HEK293 (cell line): ENCODE measurements around the gene SHROOM3.

Experiments
- CTCF ChIA-PET: fragments of 350-600 bp; formaldehyde crosslinking; extraction: SDS; loops from one replicate; lab custom pipeline; 2021; ENCODE audit warnings: antibody characterized with exemption; lab: Yijun Ruan, JAX
- POLR2A ChIA-PET: fragments of 300-600 bp; formaldehyde crosslinking; extraction: SDS; loops from one replicate; lab custom pipeline; 2020; ENCODE audit warnings: antibody characterized with exemption, inconsistent platforms; lab: Yijun Ruan, JAX
- H3K27ac ChIP-seq: fragments of 200-500 bp; sonication (Bioruptor generic); 2 replicates; pipeline ENCODE4 v1.5.1; 2014; ENCODE audit warnings: low read depth, low read length, control low read depth, inconsistent platforms; ENCODE audit errors: extremely low read depth
- H3K36me3 ChIP-seq, 2 experiments: fragments of 200-500 bp in 1 of 2; sonication (Bioruptor generic) in 1 of 2; 1 replicate in 1 of 2; 2 replicates in 1 of 2; pipeline ENCODE4 v1.5.1; 2014 to 2017; ENCODE audit warnings: inconsistent platforms in 2 of 2, low read length in 2 of 2; ENCODE audit not compliant: control insufficient read depth in 2 of 2, insufficient read depth in 1 of 2
- H3K4me1 ChIP-seq: fragments of 200-500 bp; sonication (Bioruptor generic); 2 replicates; pipeline ENCODE4 v1.5.1; 2014; ENCODE audit warnings: mild to moderate bottlenecking, low read length, inconsistent platforms; ENCODE audit not compliant: control insufficient read depth, insufficient read depth
- H3K4me3 ChIP-seq: 2 replicates; pipeline ENCODE4 v1.5.1; 2011; ENCODE audit warnings: low read depth, mild to moderate bottlenecking, control low read depth, low read length, moderate library complexity
- H3K9me3 ChIP-seq: fragments of 200-500 bp; sonication (Bioruptor generic); 2 replicates; pipeline ENCODE4 v1.5.1; 2014; ENCODE audit warnings: low read depth, low read length, inconsistent platforms; ENCODE audit not compliant: control insufficient read depth, insufficient read depth
- OSR2 ChIP-seq: fragments of 450-650 bp; formaldehyde crosslinking; IDR thresholded peaks from 2 replicates; pipeline ENCODE4 v1.5.1; 2016; ENCODE audit warnings: missing biosample characterization, missing genetic modification characterization
- PRDM1 ChIP-seq: fragments of 450-650 bp; formaldehyde crosslinking; IDR thresholded peaks from 2 replicates; pipeline ENCODE4; 2016; ENCODE audit warnings: missing biosample characterization, missing genetic modification characterization
- WT1 ChIP-seq: fragments of 450-650 bp; formaldehyde crosslinking; IDR thresholded peaks from 2 replicates; pipeline ENCODE4 v1.5.1; 2016; ENCODE audit warnings: missing biosample characterization, missing genetic modification characterization
- ZBTB10 ChIP-seq: fragments of 450-650 bp; formaldehyde crosslinking; IDR thresholded peaks from 2 replicates; pipeline ENCODE4 v1.5.1; 2016; ENCODE audit warnings: missing biosample characterization, missing genetic modification characterization
- ZBTB44 ChIP-seq: fragments of 450-650 bp; IDR thresholded peaks from 2 replicates; pipeline ENCODE4 v1.5.1; 2018; ENCODE audit warnings: missing biosample characterization, mild to moderate bottlenecking, missing genetic modification characterization
- ZNF169 ChIP-seq: fragments of 450-650 bp; formaldehyde crosslinking; IDR thresholded peaks from 2 replicates; pipeline ENCODE4 v1.5.1; 2016; ENCODE audit warnings: missing biosample characterization, missing genetic modification characterization
- ZNF354C ChIP-seq: fragments of 450-650 bp; formaldehyde crosslinking; IDR thresholded peaks from 2 replicates; pipeline ENCODE4 v1.5.1; 2016; ENCODE audit warnings: missing biosample characterization, missing genetic modification characterization, low read depth, borderline replicate concordance
- ZNF391 ChIP-seq: fragments of 450-650 bp; formaldehyde crosslinking; IDR thresholded peaks from 2 replicates; pipeline ENCODE4 v1.5.1; 2016; ENCODE audit warnings: low read depth, missing biosample characterization, missing genetic modification characterization, borderline replicate concordance
- ZNF521 ChIP-seq: fragments of 450-650 bp; formaldehyde crosslinking; IDR thresholded peaks from 2 replicates; pipeline ENCODE4 v1.5.1; 2017; ENCODE audit warnings: missing biosample characterization, mild to moderate bottlenecking, missing genetic modification characterization
- ZNF549 ChIP-seq: fragments of 450-650 bp; IDR thresholded peaks from 2 replicates; pipeline ENCODE4 v1.5.1; 2018; ENCODE audit warnings: missing biosample characterization, missing genetic modification characterization, mild to moderate bottlenecking, inconsistent platforms, moderate library complexity
- ZNF561 ChIP-seq: fragments of 450-650 bp; IDR thresholded peaks from 2 replicates; pipeline ENCODE4 v1.5.1; 2018; ENCODE audit warnings: missing biosample characterization, missing genetic modification characterization, borderline replicate concordance
- ZNF621 ChIP-seq: fragments of 450-650 bp; formaldehyde crosslinking; IDR thresholded peaks from 2 replicates; pipeline ENCODE4 v1.5.1; 2017; ENCODE audit warnings: missing biosample characterization, missing genetic modification characterization
- TF ChIP-seq, protein P1 (sequence below): fragments of 450-650 bp; formaldehyde crosslinking; IDR thresholded peaks from 2 replicates; pipeline ENCODE4 v1.5.1; 2016; ENCODE audit warnings: missing biosample characterization, missing genetic modification characterization

SHROOM3 gene

DNA sequence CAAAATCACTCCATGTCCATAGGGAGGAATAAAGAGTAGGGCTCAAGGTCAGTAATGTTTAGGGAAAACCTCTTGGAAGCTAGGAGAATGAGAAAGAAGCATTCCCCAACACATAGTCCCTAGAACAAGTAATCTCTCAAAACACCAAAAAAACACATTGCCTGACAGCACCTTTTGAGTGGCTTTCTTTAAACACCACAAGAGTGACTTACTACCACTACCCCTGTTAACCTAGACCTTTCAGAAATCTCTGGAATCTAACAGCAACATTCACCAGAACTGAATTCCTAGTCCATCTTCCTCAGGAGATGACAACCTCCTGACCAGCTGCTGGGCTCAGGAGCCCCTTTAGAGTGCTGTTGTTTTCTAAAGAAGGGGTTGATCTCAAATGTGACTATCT is 320.7 kb downstream of the SHROOM3 start:
- no peak overlapping the region for H3K27ac ChIP-seq
- H3K9me3 ChIP-seq, result no peaks in the 10 kb centered on the region
- H3K36me3 ChIP-seq, result peaks cover 0 to 52% of the 10 kb centered on the region in 2 experiments; a peak in 1 of 3 replicates
- ChIA-PET POLR2A (interaction anchor here (0.7 kb wide), 1 partner anchor 9 kb away, joined by 4 read pairs; no protein-coding TSS in a partner anchor), CTCF (interaction anchor here (1.1 to 1.5 kb wide), 2 partner anchors 8 to 251 kb away, joined by 3 to 5 read pairs; no protein-coding TSS in a partner anchor)
- H3K4me3 ChIP-seq, result no peak overlapping the region
- 0 out of 2 replicates have a peak, but pooled peaks cover 2% of the 10 kb centered on the region for H3K4me1 ChIP-seq
- TF ChIP-seq, protein P1, sequence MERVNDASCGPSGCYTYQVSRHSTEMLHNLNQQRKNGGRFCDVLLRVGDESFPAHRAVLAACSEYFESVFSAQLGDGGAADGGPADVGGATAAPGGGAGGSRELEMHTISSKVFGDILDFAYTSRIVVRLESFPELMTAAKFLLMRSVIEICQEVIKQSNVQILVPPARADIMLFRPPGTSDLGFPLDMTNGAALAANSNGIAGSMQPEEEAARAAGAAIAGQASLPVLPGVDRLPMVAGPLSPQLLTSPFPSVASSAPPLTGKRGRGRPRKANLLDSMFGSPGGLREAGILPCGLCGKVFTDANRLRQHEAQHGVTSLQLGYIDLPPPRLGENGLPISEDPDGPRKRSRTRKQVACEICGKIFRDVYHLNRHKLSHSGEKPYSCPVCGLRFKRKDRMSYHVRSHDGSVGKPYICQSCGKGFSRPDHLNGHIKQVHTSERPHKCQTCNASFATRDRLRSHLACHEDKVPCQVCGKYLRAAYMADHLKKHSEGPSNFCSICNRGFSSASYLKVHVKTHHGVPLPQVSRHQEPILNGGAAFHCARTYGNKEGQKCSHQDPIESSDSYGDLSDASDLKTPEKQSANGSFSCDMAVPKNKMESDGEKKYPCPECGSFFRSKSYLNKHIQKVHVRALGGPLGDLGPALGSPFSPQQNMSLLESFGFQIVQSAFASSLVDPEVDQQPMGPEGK, result no peak
- TF ChIP-seq OSR2 (tag by site-specific recombination) (no peak), ZNF621 (tag by site-specific recombination) (no peak), ZNF521 (tag by site-specific recombination) (no peak)

DNA sequence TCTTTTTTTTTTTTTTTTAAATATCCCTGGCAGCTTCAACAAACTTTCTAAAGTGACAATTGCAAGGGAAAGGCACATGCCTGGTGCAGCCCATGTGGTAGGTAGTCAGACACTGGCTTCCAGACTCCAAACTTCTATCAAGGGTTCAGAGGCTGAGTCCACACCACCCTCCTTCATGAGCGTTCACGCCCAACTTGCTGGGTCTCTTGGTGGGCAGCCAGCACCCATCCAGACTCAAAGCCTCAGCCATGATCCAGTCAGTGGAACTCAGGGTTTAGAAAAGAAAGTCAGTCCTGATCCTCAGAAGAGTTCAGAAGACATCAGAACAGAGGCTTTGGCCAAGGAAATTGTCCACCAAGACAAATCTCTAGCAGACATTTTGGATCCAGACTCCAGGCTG is 321.4 kb downstream of the SHROOM3 start:
- H3K4me1 ChIP-seq, result 0 out of 2 replicates have a peak, but pooled peaks cover 2% of the 10 kb centered on the region
- no peak overlapping the region for H3K4me3 ChIP-seq
- POLR2A ChIA-PET, result interaction anchor here (0.7 kb wide), 1 partner anchor 9 kb away, joined by 4 read pairs; no protein-coding TSS in a partner anchor
- H3K27ac ChIP-seq, result no peak overlapping the region
- TF ChIP-seq PRDM1 (tag by site-specific recombination) (0 out of 2 replicates have a peak, but pooled peaks have one; percentile 25), ZBTB10 (tag by site-specific recombination) (no peak)
- H3K36me3 ChIP-seq, result peaks cover 0 to 56% of the 10 kb centered on the region in 2 experiments; a peak in 1 of 3 replicates
- CTCF ChIA-PET, result interaction anchor here (0.5 to 1.5 kb wide), 3 partner anchors 8 to 252 kb away, joined by 3 to 5 read pairs (median 3); no protein-coding TSS in a partner anchor
- H3K9me3 ChIP-seq, result no peaks in the 10 kb centered on the region

DNA sequence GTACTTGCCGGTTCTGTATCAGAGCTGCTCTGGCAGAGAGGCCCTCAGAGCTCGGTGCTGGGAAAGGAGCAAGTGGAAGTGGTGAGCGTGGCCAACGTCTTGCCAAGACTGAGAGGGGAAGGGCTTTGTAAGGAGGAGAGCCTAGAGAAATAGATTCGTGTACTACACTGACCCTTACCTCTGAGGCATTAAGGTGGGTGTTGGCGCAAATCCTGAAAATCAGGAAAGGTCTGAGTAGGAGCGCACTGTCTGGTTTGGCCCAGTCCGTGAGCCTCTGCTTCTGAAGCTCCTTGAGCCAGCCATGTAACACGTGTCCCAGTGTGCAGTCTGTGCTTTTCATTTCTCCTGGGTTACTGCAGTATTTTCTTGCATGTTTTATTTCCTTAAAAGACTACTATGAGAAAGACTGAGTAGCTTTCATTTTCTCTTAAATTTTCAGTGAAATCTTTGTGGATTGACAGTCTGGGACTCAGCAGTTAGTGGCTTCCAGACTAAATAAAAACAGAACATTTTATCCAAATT is 322.4 kb downstream of the SHROOM3 start:
- 0 out of 2 replicates have a peak, but pooled peaks cover 2% of the 10 kb centered on the region for H3K4me1 ChIP-seq
- CTCF ChIA-PET, result interaction anchor here (0.5 to 1.5 kb wide), 22 partner anchors 8 to 844 kb away, joined by 3 to 6 read pairs (median 3); no protein-coding TSS in a partner anchor
- H3K27ac ChIP-seq, result no peak overlapping the region
- H3K4me3 ChIP-seq, result no peak overlapping the region
- H3K36me3 ChIP-seq, result peaks cover 0 to 62% of the 10 kb centered on the region in 2 experiments; a peak in 1 of 3 replicates
- TF ChIP-seq ZNF549 (tag by site-specific recombination) (no peak), ZNF391 (no peak), ZNF561 (no peak), ZBTB44 (tag by site-specific recombination) (no peak), ZNF169 (tag by site-specific recombination) (no peak), WT1 (tag by site-specific recombination) (no peak), ZNF354C (tag by site-specific recombination) (no peak)
- no peaks in the 10 kb centered on the region for H3K9me3 ChIP-seq
- POLR2A ChIA-PET, result no interaction called here
